Thymus (tissue), 11 donors: ENCODE results near the gene CHI3L2. TPM values are rescaled to one million over a fixed set of nuclear protein-coding genes. Genes with fewer than 3 reads are reported as not detected.

ENCODE experiments used
- DNase-seq, 9 donors: peaks; one replicate each; pipeline ENCODE4 v3.0.0-alpha.2; 2013; ENCODE audit warnings: low spot score in 9 of 9, low read depth in 6 of 9, missing footprints in 1 of 9
- H3K27ac ChIP-seq, 2 donors: one replicate each; pipeline ENCODE4 v1.5.1; 2013; ENCODE audit warnings: control low read depth in 1 of 2, low read depth in 1 of 2, low read length in 1 of 2, mild to moderate bottlenecking in 1 of 2, moderate library complexity in 1 of 2
- H3K27me3 ChIP-seq, 2 donors: one replicate each; pipeline ENCODE4 v1.5.1; 2013; ENCODE audit warnings: low read length in 1 of 2; ENCODE audit not compliant: control insufficient read depth in 2 of 2, insufficient read depth in 1 of 2
- H3K36me3 ChIP-seq, 2 donors: one replicate each; pipeline ENCODE4 v1.5.1; 2013; ENCODE audit warnings: low read length in 1 of 2, mild to moderate bottlenecking in 1 of 2, moderate library complexity in 1 of 2; ENCODE audit not compliant: control insufficient read depth in 2 of 2, insufficient read depth in 2 of 2
- H3K4me1 ChIP-seq, 2 donors: one replicate each; pipeline ENCODE4 v1.5.1; 2013; ENCODE audit warnings: low read length in 2 of 2; ENCODE audit not compliant: control insufficient read depth in 2 of 2, insufficient read depth in 2 of 2
- H3K4me3 ChIP-seq, 2 donors: one replicate each; pipeline ENCODE4 v1.5.1; 2013; ENCODE audit warnings: low read length in 2 of 2, control low read depth in 1 of 2, mild to moderate bottlenecking in 1 of 2
- H3K9me3 ChIP-seq, 2 donors: one replicate each; pipeline ENCODE4 v1.5.1; 2013; ENCODE audit warnings: low read length in 1 of 2, mild to moderate bottlenecking in 1 of 2; ENCODE audit not compliant: control insufficient read depth in 2 of 2, insufficient read depth in 1 of 2
- WGBS: extraction: QIAGEN DNeasy Blood & Tissue Kit; methylation state at CpG from one replicate; pipeline ENCODE4 v1.1.7; 2013; 5-methylcytosine and 5-hydroxymethylcytosine counted together
- polyA plus RNA-seq: library from polyadenylated mRNA; stranded (reverse); fragments of 200-250 nt; gene quantifications from one replicate; pipeline ENCODE4 v1.2.3, GENCODE V29; 2013
- total RNA-seq: library from RNA; stranded (reverse); fragments of 120-200 nt; gene quantifications from one replicate; pipeline ENCODE4 v1.2.4, GENCODE V29; 2013
- donor health status: healthy.

CHI3L2 gene
- total and polyA plus RNA-seq, 2 donors: 190 to 291 TPM

- Histone ChIP-seq H3K4me1 (peaks cover 38 to 54% of the 10 kb centered on the region in 2 donors), H3K27me3 (no peaks in the 10 kb centered on the region), H3K36me3 (no peaks in the 10 kb centered on the region), H3K27ac (peak overlapping the region; percentile 85 to 99), H3K4me3 (no peak overlapping the region), H3K9me3 (no peaks in the 10 kb centered on the region)
- 74% methylated on average over 9 of the region's 9 CpGs for WGBS
- no peak for DNase-seq
Measured at GRCh38 chr1:111204983-111205713, 22.4 kb upstream of the CHI3L2 start.

GRCh38 chr1:111205714-111206050, 21.8 kb upstream of the CHI3L2 start:
- H3K9me3 ChIP-seq: no peaks in the 10 kb centered on the region
- no peak for DNase-seq
- no peaks in the 10 kb centered on the region for H3K36me3 ChIP-seq
- peaks cover 34 to 49% of the 10 kb centered on the region in 2 donors for H3K4me1 ChIP-seq
- H3K4me3 ChIP-seq: no peak overlapping the region
- 32% methylated on average over 2 of the region's 2 CpGs for WGBS
- H3K27ac ChIP-seq: peak overlapping the region in 1 of 2 donors; percentile 85
- H3K27me3 ChIP-seq: no peaks in the 10 kb centered on the region

- Histone ChIP-seq H3K9me3 (no peaks in the 10 kb centered on the region), H3K36me3 (no peaks in the 10 kb centered on the region), H3K4me1 (peaks cover 30 to 47% of the 10 kb centered on the region in 2 donors), H3K27me3 (no peaks in the 10 kb centered on the region), H3K4me3 (no peak overlapping the region), H3K27ac (no peak overlapping the region)
- DNase-seq: no peak
- 92% methylated on average over 1 of the region's 1 CpG for WGBS
Measured at GRCh38 chr1:111208921-111209320, 18.6 kb upstream of the CHI3L2 start.

- no peak overlapping the region for H3K4me3 ChIP-seq
- H3K4me1 ChIP-seq: peaks cover 34 to 51% of the 10 kb centered on the region in 2 donors
- WGBS: 96% methylated on average over 4 of the region's 4 CpGs
- no peaks in the 10 kb centered on the region for H3K9me3 ChIP-seq
- H3K27ac ChIP-seq: no peak overlapping the region
- no peaks in the 10 kb centered on the region for H3K27me3 ChIP-seq
- no peak for DNase-seq
- H3K36me3 ChIP-seq: no peaks in the 10 kb centered on the region
Measured at GRCh38 chr1:111209622-111210021, 17.9 kb upstream of the CHI3L2 start.

- H3K9me3 ChIP-seq: no peaks in the 10 kb centered on the region
- H3K4me1 ChIP-seq: peaks cover 49 to 64% of the 10 kb centered on the region in 2 donors
- no peaks in the 10 kb centered on the region for H3K36me3 ChIP-seq
- DNase-seq: no peak
- H3K4me3 ChIP-seq: no peak overlapping the region
- 98% methylated on average over 1 of the region's 1 CpG for WGBS
- H3K27ac ChIP-seq: peak overlapping the region in 1 of 2 donors; percentile 98
- no peaks in the 10 kb centered on the region for H3K27me3 ChIP-seq
Measured at GRCh38 chr1:111211921-111212320, 15.6 kb upstream of the CHI3L2 start.

- H3K27ac ChIP-seq: peak overlapping the region; percentile 98 to 99
- H3K36me3 ChIP-seq: no peaks in the 10 kb centered on the region
- DNase-seq: no peak
- H3K4me1 ChIP-seq: peaks cover 57 to 71% of the 10 kb centered on the region in 2 donors
- no peaks in the 10 kb centered on the region for H3K27me3 ChIP-seq
- no peak overlapping the region for H3K4me3 ChIP-seq
- no peaks in the 10 kb centered on the region for H3K9me3 ChIP-seq
- 88% methylated on average over 5 of the region's 5 CpGs for WGBS
Measured at GRCh38 chr1:111212634-111213335, 14.7 kb upstream of the CHI3L2 start.

GRCh38 chr1:111213412-111213811, 14.1 kb upstream of the CHI3L2 start:
- 84% methylated on average over 6 of the region's 6 CpGs for WGBS
- Histone ChIP-seq H3K36me3 (no peaks in the 10 kb centered on the region), H3K27ac (peak overlapping the region; percentile 98 to 99), H3K4me1 (peaks cover 58 to 73% of the 10 kb centered on the region in 2 donors), H3K4me3 (no peak overlapping the region), H3K9me3 (no peaks in the 10 kb centered on the region), H3K27me3 (no peaks in the 10 kb centered on the region)
- DNase-seq: no peak

- Histone ChIP-seq H3K27ac (peak overlapping the region; percentile 98 to 99), H3K9me3 (no peaks in the 10 kb centered on the region), H3K4me1 (peaks cover 64 to 75% of the 10 kb centered on the region in 2 donors), H3K36me3 (no peaks in the 10 kb centered on the region), H3K4me3 (no peak overlapping the region), H3K27me3 (no peaks in the 10 kb centered on the region)
- peak in 1 of 9 donors; percentile 72 for DNase-seq
- WGBS: 27% methylated on average over 6 of the region's 6 CpGs
Measured at GRCh38 chr1:111214074-111214801, 13.3 kb upstream of the CHI3L2 start.

- H3K36me3 ChIP-seq: no peaks in the 10 kb centered on the region
- H3K4me1 ChIP-seq: peaks cover 70 to 81% of the 10 kb centered on the region in 2 donors
- no peaks in the 10 kb centered on the region for H3K27me3 ChIP-seq
- peak overlapping the region; percentile 98 to 99 for H3K27ac ChIP-seq
- no peaks in the 10 kb centered on the region for H3K9me3 ChIP-seq
- peak overlapping the region; percentile 8 to 43 for H3K4me3 ChIP-seq
- DNase-seq: peak in 3 of 9 donors; percentile 50 to 85 (median 65)
- WGBS: 12% methylated on average over 7 of the region's 7 CpGs
Measured at GRCh38 chr1:111214884-111215283, 12.6 kb upstream of the CHI3L2 start.
